GM21528 (cell line): ENCODE measurements around the gene NCAM1.

Source experiments
- ATAC-seq: cut with Tn5 transposase; IDR thresholded peaks from one replicate; pipeline ENCODE4 v1.9.1; 2021; ENCODE audit warnings: mild to moderate bottlenecking, moderate library complexity; ENCODE audit not compliant: unreplicated experiment, low FRiP score

The NCAM1 gene

DNA sequence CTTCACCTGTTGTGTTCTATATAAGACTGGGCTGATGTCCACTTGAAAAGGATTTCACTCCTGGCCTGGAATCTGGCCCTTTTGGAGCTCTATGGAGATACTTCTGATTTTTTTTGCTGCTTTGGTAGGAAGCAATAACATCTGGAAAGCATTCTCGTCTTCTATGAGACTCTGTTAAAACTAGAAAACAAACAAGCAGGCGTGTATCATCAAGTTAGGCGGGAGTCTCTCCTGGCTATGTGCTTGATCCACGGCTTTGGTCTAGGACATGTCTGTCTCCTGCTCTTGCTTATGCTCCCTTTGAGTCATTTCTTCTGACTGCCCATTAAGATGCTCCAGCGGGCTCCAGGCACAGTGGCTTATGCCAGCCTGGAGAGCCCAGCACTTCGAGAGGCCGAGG lies 231.8 kb downstream of the NCAM1 start:
- ATAC-seq = no peak

GRCh38 chr11:113193946-113194345 lies 232.7 kb downstream of the NCAM1 start:
- no peak for ATAC-seq

DNA sequence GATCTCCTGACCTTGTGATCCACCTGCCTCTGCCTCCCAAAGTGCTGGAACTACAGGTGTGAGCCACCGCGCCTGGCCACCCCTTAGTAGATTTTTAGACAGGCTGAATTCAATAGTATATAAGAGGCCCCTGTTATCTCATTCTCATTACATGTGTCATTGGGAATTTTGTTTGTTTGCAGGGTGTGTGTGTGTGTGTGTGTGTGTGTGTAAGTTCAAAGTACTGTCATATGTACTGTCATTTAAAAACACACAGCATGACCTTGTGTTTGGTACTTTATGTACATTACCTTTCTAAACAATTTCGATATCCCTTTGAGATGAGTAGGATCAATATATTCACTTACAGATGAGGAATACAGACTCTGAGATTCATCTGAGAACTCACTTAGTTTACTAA lies 234.5 kb downstream of the NCAM1 start:
- no peak for ATAC-seq

DNA sequence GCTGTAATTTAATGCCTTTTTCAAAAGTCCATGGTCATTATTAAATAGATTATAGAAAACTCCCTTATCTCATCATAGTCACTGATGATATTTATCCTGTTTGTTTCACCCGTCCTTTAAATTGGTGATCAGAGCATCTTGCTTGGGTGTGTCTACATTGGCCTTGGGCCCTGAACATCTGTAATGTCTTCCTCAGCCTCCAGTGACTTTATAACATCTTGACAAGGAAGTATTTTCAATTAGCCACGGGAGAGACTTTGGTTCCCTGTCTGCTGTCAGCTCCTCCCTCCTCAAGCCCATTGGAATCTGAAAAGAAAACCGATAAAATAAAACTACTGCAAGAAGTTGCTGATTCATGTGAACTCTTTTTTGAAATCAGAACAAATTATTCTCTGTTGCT lies 236.2 kb downstream of the NCAM1 start:
- ATAC-seq = no peak

- ATAC-seq = no peak
Measured at GRCh38 chr11:113198972-113199661, 237.9 kb downstream of the NCAM1 start.

DNA sequence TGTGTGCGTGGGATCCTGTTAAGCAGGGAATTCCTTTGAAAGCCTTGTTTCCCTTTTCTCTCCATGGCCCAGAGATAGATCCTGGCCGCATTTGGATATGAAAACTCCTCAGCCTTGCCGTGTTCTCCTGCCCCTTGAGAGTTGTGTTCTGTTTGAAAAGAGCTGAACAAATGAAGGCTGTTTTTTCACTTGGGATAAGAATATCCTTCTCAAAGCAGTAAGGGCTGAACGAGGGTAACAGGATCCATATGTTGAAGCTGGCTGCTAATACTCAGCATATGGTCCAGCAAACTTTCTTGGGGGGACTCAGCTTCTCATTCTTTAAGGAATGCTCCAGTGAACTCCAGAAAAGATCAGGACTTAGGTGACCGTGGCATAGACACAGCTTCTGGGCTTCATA lies 238.6 kb downstream of the NCAM1 start:
- no peak for ATAC-seq

- no peak for ATAC-seq
Measured at GRCh38 chr11:113201054-113201818, 240.0 kb downstream of the NCAM1 start.

DNA sequence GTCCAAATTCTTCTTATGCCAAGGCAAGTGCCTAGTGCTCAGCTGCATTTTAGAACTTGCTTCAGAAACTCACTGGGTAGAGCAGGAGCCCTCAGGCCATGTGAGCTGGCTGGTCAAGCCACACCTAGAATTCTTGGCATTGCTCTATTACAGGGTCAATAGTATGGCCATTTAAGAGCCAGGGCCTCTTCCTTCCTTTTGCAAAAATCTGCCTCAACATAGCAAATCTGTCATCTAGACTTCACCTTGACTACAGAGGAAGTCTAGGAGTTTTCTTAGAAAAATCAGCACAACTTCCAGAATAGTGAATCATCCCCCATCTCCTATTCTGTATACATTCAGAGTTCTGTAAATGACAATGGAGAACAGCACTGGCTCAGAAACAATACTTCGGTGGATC lies 241.2 kb downstream of the NCAM1 start:
- no peak for ATAC-seq

- ATAC-seq = no peak
Measured at GRCh38 chr11:113203141-113203753, 242.0 kb downstream of the NCAM1 start.

GRCh38 chr11:113204280-113204679 lies 243.1 kb downstream of the NCAM1 start:
- no peak for ATAC-seq

DNA sequence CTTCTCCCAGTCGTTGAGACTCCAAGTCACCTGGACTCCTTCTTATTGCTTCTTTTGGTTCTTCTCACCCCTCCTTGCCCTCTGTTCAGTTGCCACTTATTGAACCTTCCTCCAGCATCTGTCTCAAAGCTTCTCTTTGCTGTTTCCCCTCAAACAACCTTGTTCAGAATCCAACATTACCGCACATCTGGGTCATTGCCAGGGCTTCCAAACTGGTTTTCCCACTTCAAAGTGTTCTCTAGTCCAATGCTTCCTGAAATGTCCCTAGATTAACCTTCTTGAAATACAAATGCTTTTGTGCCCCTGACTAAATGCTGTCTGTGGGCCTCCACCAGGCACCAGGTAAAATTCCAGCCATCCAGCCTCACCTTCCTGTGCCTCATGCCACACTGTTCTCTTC lies 252.3 kb downstream of the NCAM1 start:
- ATAC-seq = no peak

DNA sequence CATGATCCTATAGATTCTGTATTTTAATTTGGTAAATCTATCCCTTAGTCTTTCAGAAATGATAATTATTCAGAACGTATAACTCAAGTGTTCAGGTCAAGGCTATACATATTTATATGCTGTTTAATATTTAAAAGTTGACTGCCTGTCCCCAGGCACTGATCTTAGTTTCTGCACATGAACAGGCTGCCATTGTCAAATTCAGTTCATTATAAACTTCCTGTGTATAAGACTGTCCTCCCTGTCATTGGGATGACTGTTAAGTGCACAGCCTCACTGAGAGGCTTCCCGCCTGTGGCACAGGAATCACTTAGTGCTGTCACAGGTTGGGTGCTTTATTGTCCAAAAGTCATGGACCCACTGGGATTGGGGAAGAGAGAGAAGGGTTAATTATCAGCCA lies 261.0 kb downstream of the NCAM1 start:
- ATAC-seq = no peak

DNA sequence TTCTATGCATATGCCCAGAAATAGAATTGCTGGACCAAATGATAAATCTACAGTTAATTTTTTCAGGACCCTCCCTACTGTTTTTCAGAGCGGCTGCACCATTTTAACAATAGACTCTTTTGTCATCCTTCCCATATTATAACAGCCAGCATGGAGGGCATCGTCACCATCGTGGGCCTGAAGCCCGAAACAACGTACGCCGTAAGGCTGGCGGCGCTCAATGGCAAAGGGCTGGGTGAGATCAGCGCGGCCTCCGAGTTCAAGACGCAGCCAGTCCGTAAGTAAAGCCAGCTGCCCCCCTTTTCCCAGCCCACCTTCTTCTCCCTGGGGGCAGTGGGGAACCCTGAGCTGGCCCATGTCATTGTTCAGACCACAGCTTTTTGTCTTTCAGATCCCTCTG lies 273.7 kb downstream of the NCAM1 start:
- ATAC-seq = no peak

DNA sequence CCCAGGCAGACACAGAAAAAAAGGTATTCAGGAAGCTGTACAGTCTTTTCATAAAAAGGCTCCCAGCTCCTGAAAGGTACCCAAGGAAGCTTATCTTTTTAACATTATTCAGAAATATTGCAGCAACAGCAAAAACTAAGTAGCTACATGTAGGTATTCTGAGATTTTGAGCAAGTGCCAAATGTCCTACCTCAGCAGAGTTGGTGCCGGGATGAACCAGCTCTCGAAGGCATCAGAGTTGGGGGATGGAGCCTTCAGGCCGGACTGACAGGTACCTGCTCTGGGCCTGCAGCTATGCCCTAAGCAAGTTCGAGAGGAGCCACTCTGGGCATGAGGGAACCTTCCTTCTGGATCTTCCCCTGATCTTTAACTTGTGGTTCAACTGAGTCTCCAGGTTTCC lies 276.0 kb downstream of the NCAM1 start:
- no peak for ATAC-seq

- ATAC-seq = no peak
Measured at GRCh38 chr11:113238721-113239120, 277.5 kb downstream of the NCAM1 start.

DNA sequence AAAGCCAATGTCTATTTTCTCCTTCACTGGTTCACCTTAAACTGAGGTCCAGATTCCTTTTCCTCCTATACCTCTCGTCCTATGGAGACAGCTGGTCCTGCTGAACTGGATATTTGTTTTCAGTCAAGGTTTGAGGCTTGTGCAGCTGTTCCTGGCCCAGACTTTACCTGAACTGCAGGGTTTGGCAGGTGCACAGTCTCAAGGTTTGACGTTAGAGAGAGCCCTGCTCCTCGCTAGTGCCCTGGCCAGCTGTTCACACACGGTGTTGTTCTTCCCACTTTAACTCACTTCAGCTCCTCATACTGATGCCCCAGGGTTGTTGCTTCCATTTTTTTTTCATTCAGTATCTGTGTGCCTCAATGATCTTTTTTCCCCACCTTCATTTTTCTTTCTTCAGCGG lies 279.2 kb downstream of the NCAM1 start:
- ATAC-seq = no peak

GRCh38 chr11:113240790-113241635 lies 279.8 kb downstream of the NCAM1 start:
- no peak for ATAC-seq

DNA sequence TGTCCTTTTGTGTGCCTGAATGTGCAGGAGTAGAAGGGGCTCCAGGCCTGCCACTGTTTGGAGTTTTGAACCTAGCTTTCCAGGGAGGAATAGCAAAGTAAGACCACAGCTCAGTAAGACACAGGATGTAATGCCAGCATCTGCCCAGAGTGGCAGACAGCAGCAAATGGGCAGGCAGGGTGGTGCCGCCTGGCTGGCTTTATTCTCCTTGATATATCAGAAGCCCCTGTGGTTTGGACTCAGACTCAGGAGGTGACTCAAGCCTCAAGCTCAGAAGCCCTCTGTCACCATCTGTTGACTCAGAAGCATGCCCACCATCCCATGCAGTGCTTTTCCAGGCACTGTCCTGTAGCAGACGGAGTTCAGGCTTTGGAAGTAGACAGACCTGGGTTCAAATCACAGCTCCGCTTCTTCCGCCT lies 280.4 kb downstream of the NCAM1 start:
- no peak for ATAC-seq

DNA sequence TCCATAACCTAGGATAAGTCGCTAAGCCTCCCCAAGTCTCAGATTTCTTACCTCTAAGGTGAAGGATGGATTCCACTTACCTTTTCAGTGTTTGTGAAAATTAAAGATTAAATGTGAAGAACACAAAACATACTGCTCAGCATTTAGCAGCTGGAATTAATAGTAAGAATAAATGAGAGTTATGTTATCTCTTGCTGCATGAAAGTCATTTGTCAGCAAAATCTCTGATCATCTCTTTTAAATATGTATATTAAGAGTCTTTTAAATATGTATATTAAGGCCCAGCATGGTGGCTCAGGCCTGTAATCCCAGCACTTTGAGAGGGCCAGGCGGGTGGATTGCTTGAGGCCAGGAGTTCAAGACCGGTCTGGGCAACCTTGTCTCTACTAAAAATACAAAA lies 280.8 kb downstream of the NCAM1 start:
- no peak for ATAC-seq

- ATAC-seq = no peak
Measured at GRCh38 chr11:113242767-113243397, 281.7 kb downstream of the NCAM1 start.
